ENCODE data around the gene ZFAND3. TPM values are rescaled to one million over a fixed set of nuclear protein-coding genes. Genes with fewer than 3 reads are reported as not detected.

The ZFAND3 gene
- polyA plus RNA-seq, 1 experiment, result 15.5 TPM

DNA sequence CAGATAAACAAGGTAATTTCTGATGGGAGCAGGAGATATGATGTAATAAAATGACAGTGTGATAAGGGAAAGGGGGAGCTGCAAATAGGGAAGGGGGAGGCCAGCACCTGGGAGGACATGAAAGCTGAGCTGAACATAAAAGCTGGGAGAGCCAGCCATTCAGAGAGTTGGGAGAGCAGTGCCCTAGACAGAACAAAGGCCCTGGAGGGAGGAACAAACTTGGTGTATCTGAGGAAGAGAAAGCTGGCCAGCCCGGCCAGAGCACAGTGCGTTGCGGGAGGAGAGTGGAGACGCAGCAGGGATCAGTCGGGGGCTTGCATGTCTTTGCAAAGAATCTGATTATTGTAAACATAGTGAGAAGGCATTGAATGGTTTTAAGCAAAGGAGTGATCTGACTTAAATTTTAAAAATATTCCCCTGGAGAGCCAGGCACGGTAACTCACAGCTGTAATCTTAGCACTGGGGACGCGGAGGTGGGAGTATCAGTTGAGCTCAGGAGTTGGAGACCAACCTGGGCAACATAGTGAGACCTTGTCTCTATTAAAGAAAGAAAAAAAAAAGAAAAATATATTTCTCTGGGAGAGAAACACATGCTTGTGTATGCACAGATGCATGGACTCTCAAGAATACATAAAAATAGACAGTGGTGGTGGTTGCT, 318.2 kb downstream of the ZFAND3 start:
- Histone ChIP-seq H3K27me3 (ENCODE audit: control insufficient read depth, insufficient read depth, low read length) (no peaks in the 10 kb centered on the region), H3K27ac (ENCODE audit: low read depth, low read length) (no peak overlapping the region), H3K9me3 (ENCODE audit: control insufficient read depth, insufficient read depth, low read length) (no peaks in the 10 kb centered on the region), H3K4me3 (ENCODE audit: low read depth, low read length) (no peak overlapping the region)
- POLR2A ChIA-PET, result no interaction called here
- CTCF ChIA-PET, result interaction anchor here (0.6 kb wide), 1 partner anchor 96 kb away, joined by 3 read pairs; no protein-coding TSS in a partner anchor
- DNase-seq (ENCODE audit: low read depth, low spot score), result no peak
- TF ChIP-seq, protein P1, sequence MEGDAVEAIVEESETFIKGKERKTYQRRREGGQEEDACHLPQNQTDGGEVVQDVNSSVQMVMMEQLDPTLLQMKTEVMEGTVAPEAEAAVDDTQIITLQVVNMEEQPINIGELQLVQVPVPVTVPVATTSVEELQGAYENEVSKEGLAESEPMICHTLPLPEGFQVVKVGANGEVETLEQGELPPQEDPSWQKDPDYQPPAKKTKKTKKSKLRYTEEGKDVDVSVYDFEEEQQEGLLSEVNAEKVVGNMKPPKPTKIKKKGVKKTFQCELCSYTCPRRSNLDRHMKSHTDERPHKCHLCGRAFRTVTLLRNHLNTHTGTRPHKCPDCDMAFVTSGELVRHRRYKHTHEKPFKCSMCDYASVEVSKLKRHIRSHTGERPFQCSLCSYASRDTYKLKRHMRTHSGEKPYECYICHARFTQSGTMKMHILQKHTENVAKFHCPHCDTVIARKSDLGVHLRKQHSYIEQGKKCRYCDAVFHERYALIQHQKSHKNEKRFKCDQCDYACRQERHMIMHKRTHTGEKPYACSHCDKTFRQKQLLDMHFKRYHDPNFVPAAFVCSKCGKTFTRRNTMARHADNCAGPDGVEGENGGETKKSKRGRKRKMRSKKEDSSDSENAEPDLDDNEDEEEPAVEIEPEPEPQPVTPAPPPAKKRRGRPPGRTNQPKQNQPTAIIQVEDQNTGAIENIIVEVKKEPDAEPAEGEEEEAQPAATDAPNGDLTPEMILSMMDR (IDR thresholded peaks at IDR 0.05; ENCODE audit: low read depth, low read length), result no peak

DNA sequence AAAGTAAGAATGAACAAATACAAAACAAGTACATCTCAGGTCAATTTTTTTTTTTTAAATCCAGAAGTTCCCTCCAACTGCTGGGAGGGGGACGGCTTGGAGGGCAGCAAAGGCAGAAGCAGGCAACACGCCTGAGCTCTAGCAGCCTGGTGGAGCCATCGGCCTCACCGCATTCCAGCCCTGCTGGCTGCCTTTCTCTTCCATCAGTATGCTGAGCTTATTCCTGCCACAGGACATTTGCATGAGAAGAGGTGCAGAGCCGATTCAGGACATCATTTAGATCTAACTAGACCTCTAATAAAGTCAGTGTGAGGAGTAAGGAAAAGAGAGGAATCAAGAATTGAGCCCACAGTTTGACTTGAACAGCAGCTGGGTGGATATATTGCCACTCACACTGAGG, 318.8 kb downstream of the ZFAND3 start:
- ChIA-PET CTCF (no interaction called here), POLR2A (no interaction called here)
- H3K27me3 ChIP-seq (ENCODE audit: control insufficient read depth, insufficient read depth, low read length), result no peaks in the 10 kb centered on the region
- no peak overlapping the region for H3K27ac ChIP-seq (ENCODE audit: low read depth, low read length)
- no peak for DNase-seq (ENCODE audit: low read depth, low spot score)
- TF ChIP-seq, protein P1 (IDR thresholded peaks at IDR 0.05; ENCODE audit: low read depth, low read length), result no peak
- no peak overlapping the region for H3K4me3 ChIP-seq (ENCODE audit: low read depth, low read length)
- no peaks in the 10 kb centered on the region for H3K9me3 ChIP-seq (ENCODE audit: control insufficient read depth, insufficient read depth, low read length)

DNA sequence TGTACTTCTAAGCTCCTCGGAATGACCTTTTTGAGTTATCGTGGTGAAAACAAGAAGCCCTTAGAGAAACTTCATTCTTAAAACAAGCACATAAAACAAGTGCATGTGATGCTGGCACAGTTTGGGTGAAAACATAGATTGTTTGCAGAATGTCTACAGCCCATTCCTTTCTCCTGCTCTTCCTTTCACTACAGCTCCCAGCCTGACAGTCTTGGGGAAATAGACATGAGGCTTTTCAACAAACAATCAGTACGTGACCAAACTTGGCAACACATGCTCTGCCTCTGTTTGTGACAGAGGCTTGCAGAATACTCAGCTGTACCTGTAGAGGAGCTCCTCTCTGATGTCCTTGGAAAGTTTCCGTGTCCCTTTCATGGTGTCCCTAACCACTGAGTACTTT, 321.6 kb downstream of the ZFAND3 start:
- Histone ChIP-seq H3K27ac (ENCODE audit: low read depth, low read length) (no peak overlapping the region), H3K9me3 (ENCODE audit: control insufficient read depth, insufficient read depth, low read length) (no peaks in the 10 kb centered on the region), H3K27me3 (ENCODE audit: control insufficient read depth, insufficient read depth, low read length) (no peaks in the 10 kb centered on the region), H3K4me3 (ENCODE audit: low read depth, low read length) (no peak overlapping the region)
- TF ChIP-seq, protein P1 (IDR thresholded peaks at IDR 0.05; ENCODE audit: low read depth, low read length), result no peak
- POLR2A ChIA-PET, result no interaction called here
- no peak for DNase-seq (ENCODE audit: low read depth, low spot score)
- CTCF ChIA-PET, result no interaction called here

DNA sequence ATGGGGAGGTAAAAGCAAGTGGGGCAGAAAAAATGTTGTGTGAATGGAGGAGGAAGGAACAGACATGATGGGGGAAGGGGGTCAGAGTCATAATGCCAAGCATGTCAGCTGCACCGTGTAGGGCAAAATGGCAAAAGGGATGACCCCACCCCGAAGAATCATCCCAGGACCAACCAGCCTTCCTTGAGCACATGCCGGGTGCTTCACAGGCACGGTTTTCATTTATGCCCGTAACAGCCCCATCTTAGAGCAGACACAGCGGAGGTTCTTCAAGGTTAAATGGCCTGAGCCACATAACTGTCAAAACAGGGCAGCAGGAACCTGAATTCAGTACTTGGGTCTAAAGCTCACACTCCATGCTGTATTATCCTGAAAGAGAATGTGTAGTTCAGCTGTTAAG, 322.2 kb downstream of the ZFAND3 start:
- Histone ChIP-seq H3K27ac (ENCODE audit: low read depth, low read length) (no peak overlapping the region), H3K4me3 (ENCODE audit: low read depth, low read length) (no peak overlapping the region), H3K27me3 (ENCODE audit: control insufficient read depth, insufficient read depth, low read length) (no peaks in the 10 kb centered on the region), H3K9me3 (ENCODE audit: control insufficient read depth, insufficient read depth, low read length) (no peaks in the 10 kb centered on the region)
- TF ChIP-seq, protein P1 (IDR thresholded peaks at IDR 0.05; ENCODE audit: low read depth, low read length), result no peak
- no peak for DNase-seq (ENCODE audit: low read depth, low spot score)
- ChIA-PET CTCF (interaction anchor here (0.6 kb wide), 2 partner anchors 8 to 817 kb away, joined by 3 read pairs; no protein-coding TSS in a partner anchor), POLR2A (no interaction called here)

DNA sequence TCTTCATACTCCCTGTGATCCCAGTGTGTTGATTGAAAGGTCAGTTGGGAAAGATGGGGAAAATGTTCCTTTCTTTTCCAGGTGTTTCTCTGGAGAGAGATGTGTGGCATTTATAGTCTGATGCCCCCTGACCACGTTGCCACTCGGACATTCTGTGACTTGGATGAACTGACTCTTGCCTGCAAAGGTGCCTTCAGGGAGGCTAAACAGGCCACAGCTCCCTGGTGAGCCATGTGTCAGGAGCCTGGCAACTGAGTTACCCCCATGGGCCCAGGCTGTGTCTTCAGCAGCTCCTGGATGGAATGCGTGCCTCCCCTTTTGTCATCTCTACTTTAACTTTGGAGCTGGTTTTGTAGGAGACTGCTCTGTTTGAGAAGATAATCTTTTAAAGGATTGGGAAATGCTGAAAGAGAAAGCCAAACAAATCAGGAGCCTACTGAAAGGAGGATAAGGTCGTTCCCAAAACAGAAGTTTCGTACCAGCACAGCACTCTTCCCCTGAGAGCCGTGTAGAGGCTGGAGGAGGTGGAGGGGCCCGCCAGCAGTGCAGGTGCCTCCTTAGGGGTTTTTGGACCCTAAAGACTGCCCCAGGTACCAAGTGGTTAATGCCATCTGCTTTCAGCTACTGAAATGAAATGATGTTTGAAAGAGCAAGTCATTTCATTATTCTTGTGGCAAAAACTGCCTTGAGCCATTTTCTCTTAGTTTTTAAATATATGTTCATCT, 322.8 kb downstream of the ZFAND3 start:
- TF ChIP-seq, protein P1 (IDR thresholded peaks at IDR 0.05; ENCODE audit: low read depth, low read length), result no peak
- CTCF ChIA-PET, result interaction anchor here (0.6 to 0.9 kb wide), 3 partner anchors 9 to 817 kb away, joined by 3 read pairs; no protein-coding TSS in a partner anchor
- peak overlapping the region; percentile 21 for H3K27ac ChIP-seq (ENCODE audit: low read depth, low read length)

More for the DNA sequence above, 322.8 kb downstream of the ZFAND3 start:
- no peak overlapping the region for H3K4me3 ChIP-seq (ENCODE audit: low read depth, low read length)
- H3K9me3 ChIP-seq (ENCODE audit: control insufficient read depth, insufficient read depth, low read length), result no peaks in the 10 kb centered on the region
- POLR2A ChIA-PET, result no interaction called here
- no peaks in the 10 kb centered on the region for H3K27me3 ChIP-seq (ENCODE audit: control insufficient read depth, insufficient read depth, low read length)
- no peak for DNase-seq (ENCODE audit: low read depth, low spot score)

Measured in AG04450 (cell line).